GM21717 (cell line): ENCODE measurements around the gene PDIK1L.

Experiments used
- ATAC-seq: cut with Tn5 transposase; IDR thresholded peaks from one replicate; pipeline ENCODE4 v1.9.1; 2021; ENCODE audit warnings: mild to moderate bottlenecking, moderate library complexity; ENCODE audit not compliant: unreplicated experiment

Gene PDIK1L

DNA sequence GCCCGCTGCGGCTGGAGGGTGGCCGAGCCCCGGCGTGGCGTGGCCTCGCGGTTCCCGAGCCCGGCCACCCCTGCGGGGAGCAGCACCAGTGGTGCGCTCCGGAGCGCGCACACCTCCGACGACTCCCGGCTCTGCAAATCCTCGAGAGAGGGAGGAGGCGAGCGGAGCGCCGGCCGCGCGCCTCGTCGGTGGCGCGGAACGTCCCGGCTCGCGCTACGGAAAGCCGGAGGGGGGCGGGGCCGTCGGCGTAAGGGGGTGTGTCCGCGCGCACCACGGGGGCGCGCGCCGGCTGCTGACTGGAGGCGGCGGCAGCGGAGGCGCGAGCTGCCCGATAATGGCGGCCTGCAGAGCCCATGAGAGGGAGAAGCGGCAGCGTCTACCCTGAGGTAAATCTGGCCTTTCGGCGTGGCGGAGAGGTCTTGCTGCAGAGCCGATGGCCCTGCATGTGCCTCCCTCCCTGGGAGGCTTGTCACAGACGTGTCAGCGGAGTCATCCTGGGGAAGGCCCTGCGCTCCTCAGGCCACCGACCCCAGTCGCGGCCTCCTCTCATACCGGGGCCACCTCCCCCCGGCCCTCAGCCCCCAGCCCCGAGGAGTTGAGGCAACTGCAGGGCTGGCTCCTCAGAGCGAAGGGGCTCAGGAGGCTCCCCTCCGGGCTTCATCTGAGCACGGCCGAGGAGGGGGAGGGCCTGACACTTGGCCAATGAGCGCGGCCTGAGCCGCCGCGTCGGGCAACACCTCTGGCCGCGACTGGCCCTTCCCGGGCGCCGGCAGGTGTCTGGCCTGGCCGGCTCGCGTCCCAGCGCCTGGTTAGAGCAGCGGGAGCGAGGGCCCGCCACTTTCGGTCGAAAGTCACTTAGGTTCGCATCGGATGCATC lies at the start of gene PDIK1L:
TSS of gene PDIK1L (plus strand) at position 295 of the 877 bp plus-strand sequence. CDS start 2,485 bp downstream, outside the sequence.
- ATAC-seq: peak; percentile 62

GRCh38 chr1:26064553-26064952 lies 47.1 kb upstream of the PDIK1L start:
- no peak for ATAC-seq

GRCh38 chr1:26066160-26066559 lies 45.5 kb upstream of the PDIK1L start:
- ATAC-seq: no peak

DNA sequence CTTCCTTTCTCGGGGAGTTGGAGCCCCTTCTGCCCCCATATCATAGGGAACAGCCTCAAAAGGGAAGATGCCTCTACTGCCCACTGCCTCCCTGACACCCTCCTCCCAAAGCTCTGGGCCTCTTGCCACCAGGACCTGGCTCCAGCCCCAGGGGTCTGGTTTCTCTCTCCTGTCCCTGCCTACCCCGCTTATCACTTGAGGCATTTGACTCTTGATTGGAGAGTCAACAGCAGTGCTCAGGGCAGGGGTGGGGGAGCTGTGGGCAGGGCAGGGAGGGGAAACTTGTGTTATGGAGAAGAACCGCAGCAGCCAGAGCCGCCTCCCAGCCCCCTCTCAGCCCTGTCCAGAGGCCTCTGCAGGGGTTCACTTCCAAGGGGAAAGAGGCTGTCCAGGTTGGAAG lies 44.8 kb upstream of the PDIK1L start:
- ATAC-seq: no peak

DNA sequence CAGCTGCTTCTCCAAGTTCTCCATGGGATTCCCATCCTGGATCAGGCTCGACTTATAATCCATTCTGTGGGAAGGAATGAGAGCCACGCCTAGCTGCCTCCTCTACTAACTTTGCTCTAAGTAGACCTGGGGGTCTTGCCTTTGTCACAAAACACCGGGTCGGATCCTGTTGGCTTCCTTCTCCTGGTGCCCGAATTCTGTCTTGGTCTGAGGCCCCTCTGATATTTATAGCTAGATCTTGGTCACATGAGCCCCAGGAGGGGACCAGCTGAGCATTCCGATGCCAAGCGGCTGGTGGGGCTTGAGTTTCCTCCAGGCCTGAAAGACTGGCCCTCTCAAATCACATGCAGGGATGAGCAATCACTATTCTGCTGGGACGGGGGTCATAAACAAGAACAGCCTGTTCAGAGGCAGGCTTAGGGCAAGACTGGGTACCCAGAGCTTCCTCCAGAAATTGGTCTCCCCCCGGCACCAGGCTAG lies 44.2 kb upstream of the PDIK1L start, which contains the start of gene TRIM63:
TSS of gene TRIM63 (minus strand) at position 199 of the 480 bp plus-strand sequence. CDS start at position 63, 136 bp downstream.
- ATAC-seq: no peak

DNA sequence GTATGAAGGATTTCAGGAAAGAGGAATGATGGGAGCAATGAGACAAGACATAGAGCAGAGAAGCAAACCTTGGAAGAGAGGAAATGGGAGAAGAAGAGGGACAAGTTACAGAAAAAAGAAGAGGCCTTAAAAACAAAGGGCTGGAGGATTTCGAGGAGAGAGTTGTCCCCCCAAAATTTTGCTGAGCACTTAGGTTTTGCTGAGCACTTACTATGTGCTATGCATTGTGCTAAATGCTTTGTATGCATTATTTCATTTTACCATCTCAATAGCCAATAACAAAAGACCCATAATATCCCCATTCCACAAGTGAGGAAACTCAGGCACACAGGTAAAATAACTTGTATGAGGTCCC lies 41.7 kb upstream of the PDIK1L start:
- no peak for ATAC-seq

- no peak for ATAC-seq
These were observed 41.2 kb upstream of the PDIK1L start for GRCh38 chr1:26070296-26070962.

GRCh38 chr1:26070963-26071342 lies 40.7 kb upstream of the PDIK1L start:
- ATAC-seq: no peak

DNA sequence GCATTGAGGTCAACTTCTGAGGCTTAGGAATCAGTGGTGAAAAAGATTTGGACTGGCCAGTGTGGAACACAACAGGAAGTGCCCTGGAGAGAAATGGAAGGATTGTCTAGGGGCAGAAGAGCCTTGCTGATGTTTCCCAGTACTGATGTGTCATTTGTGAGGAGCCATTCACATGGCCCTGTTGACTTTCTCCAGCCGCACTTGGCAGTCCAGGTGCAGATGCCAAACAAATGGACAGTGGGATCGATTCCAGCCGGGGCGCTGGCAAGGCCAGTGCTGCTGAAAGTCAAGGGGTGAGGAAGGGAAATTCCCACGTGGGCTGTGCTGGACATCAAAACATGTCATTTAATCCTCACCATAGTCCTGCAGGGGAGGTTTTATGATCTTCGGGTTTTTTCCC lies 39.3 kb upstream of the PDIK1L start:
- no peak for ATAC-seq

GRCh38 chr1:26075421-26076144 lies 36.0 kb upstream of the PDIK1L start:
- no peak for ATAC-seq

DNA sequence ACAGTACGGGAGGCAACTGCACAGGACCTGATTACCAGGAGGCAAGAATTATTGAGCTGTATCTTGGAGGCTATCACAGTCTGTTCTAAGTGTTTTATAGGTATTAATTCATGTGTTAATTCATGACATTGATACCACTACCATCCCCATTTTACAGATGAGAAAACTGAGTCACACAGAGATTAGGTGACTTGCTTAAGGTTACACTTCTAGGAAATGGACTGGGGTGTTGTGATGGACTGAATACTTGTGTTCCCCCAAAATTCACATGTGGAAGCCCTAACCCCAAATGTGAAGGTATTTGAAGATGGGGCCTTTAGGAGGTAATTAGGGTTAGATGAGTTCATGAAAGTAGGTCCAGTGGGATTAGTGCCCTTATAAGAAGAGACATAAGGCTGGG lies 34.1 kb upstream of the PDIK1L start:
- no peak for ATAC-seq

DNA sequence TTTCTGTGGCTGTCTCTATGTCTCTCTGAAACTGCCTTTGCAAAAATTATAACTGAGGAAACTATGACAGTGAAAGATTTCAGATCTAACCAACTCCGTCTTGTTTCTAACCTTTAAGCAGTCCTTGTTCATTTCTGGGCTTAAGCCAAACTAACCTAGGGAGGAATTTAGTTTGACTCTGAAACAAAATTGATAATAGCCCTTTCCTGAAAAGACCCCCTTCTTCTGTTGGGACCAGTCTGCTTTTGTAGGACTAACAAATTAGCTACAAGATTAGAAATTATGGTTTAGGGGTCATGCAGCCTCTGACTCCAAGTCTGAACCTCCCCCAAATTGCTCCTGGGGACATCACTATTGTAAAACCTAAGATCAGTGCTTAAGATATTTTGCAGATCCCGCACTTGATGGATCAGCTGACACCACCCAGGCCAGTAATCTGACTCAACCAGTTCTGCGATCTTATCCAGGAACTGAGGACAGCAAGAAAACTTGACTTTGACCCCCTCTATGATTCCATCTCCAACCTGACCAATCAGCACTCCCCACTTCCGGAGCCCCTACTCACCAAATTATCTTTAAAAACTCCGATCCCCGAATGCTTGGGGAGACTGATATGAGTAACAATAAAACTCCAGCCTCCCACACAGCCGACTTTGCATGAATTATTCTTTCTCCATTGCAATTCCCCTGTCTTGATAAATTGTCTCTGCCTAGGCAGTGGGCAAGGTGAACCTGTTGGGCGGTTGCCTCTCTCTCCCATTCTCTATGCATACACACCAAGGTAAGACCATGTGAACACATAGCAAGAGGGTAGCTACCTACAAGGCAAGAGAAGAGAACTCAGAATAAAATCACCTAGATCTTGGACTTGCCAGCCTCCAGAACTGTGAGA lies 33.1 kb upstream of the PDIK1L start:
- no peak for ATAC-seq

- no peak for ATAC-seq
These were observed 32.5 kb upstream of the PDIK1L start for GRCh38 chr1:26079178-26079563.

- ATAC-seq: no peak
These were observed 31.4 kb upstream of the PDIK1L start for GRCh38 chr1:26079960-26080814.

DNA sequence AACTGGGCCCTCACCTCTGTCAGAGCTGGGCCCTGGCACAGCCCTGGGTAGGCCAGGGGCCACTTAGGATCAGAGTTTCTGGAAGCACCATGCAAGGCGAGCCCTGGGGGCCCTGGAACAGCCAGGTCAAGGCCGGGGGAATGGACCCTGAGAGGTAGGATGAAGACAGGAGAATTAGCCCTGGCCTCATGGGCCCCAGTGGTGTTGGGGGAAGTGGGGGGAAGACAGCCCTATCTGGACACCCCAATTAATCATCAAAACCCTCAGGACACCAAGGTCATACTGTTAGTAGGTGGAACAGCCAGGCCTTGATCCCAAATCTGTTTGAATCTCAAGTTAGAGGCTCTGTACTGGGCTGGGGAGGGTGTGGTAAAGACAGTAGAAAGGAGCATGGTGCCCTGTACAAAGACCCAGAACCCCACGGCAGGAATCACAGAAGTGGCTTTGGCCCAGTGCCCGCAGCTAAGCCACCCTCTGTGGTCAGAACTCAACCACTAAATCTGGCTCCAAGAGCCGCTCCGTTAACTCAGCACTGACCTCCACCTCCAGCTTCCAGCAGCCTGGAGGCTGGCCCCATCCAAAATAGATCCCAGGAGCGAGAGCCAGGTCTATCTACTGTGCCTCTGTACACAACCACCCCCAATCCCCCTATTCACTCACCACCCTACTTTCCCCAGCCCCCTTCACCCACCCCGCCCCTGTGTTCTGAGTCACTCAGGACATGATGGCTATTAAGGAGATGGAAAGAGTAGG lies 30.2 kb upstream of the PDIK1L start:
- no peak for ATAC-seq

GRCh38 chr1:26082020-26082350 lies 29.6 kb upstream of the PDIK1L start:
- no peak for ATAC-seq

GRCh38 chr1:26083208-26083607 lies 28.4 kb upstream of the PDIK1L start:
- no peak for ATAC-seq

GRCh38 chr1:26084091-26084561 lies 27.5 kb upstream of the PDIK1L start:
- no peak for ATAC-seq

DNA sequence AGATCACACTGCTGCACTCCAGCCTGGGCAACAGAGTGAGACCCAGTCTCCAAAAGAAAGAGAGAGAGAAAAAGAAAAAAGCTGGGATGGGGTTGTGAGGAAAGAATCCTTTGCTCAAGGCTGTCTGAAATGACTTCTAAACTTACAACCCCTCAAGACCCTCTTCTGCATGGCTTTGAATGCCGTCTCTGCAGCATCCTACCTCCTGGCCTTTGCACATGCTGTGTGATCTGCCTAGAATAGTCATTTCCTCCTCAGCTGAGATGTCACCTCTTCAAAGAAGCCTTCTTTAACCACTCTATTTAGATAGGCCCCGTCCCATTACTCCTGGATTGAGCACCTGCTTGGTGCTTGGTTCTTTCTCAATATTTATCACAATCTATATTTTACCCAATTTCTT lies 26.8 kb upstream of the PDIK1L start:
- ATAC-seq: no peak
